GM18498 (cell line): ENCODE measurements around the gene DLL1.

Experiments
- ATAC-seq: cut with Tn5 transposase; IDR thresholded peaks from one replicate; pipeline ENCODE4 v1.9.1; 2021; ENCODE audit warnings: mild to moderate bottlenecking, moderate library complexity; ENCODE audit not compliant: unreplicated experiment

The DLL1 gene

GRCh38 chr6:170253226-170253909 lies 37.5 kb downstream of the DLL1 start:
- ATAC-seq = no peak

DNA sequence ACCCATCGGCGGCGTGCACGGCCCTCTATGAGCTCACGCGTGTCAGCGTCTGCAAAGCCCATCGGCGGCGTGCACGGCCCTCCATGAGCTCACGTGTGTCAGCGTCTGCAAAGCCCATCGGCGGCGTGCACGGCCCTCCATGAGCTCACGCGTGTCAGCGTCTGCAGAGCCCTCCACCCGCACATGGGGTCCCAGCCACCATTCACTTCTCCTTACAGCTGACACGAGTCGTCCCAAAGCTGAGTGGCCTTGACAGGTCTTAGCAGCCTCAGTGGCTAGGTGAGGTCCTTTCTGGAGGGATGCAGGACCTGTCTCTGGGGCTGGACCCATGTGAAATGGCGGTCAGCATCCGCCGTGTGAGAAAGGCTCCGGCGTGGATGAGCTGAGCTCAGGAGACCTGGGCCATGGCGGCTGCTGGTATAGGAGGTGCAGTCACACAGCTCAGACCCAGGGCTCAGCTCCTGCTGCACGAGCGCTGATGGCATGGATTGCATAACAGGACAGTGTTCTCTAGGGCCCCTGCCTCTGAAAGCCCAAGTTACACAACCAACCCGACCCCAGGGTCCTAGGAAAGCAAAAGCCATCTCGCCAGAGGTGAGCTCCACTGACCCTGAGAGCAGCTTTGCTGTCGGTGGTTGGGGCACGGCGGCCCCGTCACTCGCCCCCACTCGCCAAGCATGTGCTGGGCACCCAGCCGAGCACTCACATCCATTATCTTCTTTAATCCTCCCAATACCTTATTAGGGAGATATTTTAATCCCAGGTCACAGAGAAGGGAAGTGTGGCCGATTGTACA lies 38.9 kb downstream of the DLL1 start:
- ATAC-seq = no peak

- ATAC-seq = no peak
Observed at GRCh38 chr6:170250981-170251775, 39.7 kb downstream of the DLL1 start.

GRCh38 chr6:170250455-170250854 lies 40.4 kb downstream of the DLL1 start:
- no peak for ATAC-seq

DNA sequence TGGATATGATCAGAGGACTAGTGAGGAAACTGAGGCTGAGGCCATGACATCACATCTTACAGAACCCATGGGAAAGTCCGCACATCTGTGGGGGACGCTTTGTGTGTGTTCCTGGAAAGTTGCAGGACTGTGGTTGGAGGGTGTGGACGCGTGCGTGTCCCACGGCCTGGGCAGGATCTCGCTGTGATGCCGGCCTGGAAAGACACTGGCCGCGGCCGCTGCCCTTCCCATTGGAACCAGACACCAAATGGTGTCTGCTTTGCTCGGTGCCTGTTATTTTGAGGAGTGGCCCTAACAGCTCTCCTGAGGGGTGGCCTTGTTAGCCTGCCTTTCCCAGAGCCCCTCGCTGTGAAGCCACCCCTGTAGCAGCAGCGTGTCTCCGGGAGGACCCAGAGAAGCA lies 41.1 kb downstream of the DLL1 start:
- no peak for ATAC-seq

DNA sequence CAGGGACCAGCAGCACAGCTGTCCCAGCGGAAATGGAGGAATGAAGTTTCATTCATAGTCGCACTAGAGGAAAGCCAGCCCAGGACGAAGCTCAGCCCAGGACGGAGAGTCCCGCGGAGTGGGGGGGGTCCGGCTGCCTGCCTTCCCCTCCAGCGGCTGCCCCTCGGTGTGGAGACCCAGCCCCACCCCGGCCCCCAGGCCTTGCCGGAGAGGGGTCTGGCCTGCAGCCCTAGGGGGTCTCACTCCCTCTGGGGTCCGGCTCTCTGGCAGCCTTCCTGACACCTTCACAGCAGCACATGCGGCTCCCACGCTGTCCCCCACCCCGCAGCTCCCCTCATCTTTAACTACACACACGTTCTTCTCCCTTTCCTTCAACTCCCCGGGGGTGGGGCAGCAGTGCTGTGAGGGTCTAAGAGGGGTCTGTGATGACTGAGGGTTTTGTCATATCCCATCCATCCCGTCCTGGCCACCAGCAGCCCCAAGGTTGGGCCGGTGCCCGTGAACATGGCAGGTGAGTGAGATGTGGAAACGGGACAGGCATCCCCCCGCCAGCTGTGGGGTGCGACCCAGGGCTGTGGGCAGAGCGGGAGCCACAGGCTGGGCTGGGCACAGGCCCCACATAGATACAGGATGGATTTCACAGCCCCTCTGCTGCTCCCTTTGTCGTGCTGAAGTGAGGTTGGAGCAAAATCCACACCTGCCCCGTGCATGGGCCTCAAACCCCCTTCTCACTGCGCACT lies 41.8 kb downstream of the DLL1 start:
- no peak for ATAC-seq

- no peak for ATAC-seq
Observed at GRCh38 chr6:170248111-170248805, 42.6 kb downstream of the DLL1 start.

GRCh38 chr6:170247178-170247701 lies 43.6 kb downstream of the DLL1 start:
- no peak for ATAC-seq

DNA sequence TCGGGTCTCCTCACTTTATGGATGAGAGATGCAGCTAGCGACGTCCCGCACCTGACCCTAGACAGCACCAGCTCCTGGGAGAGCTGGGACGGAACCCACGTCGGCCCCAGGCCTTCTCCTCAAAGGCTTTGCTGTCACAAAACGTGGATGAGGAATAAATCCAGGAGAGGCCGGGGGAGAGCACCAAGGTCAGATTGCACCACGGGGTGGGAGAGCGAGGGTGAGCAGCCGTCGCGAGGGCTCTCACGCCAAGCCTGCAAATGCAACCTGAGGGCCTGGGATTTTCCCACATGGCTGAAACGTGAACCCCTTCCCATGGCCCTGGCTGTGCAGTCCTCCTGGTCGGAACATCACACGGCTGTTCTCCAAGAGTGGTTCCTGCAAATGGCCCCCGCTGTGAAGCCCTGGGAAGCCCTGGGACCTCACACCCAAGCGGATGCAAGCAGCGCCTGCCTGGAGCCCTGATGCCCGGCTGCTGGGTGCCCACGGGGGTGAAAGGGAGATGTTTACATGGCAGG lies 45.3 kb downstream of the DLL1 start:
- no peak for ATAC-seq

DNA sequence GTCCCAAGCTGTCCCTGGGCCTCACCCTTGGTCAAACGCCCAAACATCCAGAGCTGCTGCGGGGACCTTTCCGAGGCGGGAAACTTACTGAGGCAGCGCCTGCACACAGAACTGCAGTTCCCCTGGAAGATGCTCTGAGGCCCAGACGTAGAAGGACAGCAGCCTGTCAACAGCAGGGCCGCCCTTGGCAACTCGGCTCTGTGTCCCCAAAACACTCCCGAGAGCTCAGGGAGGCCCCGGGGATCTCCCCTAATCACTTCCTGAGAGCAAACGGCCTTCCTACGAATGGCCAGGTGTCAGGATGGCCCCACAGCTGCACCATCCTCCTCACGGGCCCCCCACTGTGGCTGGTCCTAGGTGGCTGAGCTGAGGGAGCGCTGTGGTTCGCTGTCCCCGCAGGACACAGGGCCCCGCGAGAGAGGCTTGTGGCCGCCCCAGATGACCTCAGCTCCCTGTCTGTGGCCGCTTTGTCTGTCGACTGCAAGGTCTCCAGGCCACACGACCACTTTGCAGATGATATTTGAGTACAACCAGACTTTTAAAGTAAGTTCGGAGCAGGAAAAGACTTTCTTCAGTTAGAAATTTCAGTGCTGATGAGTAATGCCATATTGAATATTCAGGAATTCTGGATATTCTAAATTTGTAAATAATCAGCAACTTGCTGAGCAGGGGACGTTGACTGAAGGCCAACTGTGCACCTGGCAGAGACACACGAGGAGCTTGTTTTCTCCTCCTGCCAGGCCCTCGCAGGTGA lies 46.0 kb downstream of the DLL1 start:
- no peak for ATAC-seq

DNA sequence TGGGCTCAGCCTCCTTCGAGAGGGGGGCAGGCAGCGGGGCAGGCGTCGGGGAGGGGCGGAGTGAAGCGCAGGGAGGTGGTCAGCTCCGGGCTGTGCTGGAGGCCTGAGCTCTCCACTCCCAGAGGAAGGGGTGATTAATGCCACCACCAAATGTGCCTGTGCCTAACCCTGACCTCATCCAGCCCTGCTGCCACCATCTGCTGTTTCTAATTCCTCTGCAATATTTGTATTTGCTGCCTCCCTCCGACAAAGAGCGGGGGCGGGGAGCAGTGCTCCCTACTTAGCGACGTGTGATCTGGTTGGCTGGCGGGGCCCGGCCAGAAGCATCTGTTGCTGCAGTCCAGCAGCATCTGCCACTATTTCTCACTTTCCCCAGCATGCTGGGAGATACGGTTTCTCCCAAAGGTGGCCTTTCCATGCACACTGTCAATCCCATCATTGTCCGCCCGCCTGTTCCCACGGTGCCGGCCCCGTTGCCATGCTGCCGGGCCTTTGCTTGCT lies 47.0 kb downstream of the DLL1 start:
- ATAC-seq = no peak

GRCh38 chr6:170243386-170243785 lies 47.5 kb downstream of the DLL1 start:
- no peak for ATAC-seq

DNA sequence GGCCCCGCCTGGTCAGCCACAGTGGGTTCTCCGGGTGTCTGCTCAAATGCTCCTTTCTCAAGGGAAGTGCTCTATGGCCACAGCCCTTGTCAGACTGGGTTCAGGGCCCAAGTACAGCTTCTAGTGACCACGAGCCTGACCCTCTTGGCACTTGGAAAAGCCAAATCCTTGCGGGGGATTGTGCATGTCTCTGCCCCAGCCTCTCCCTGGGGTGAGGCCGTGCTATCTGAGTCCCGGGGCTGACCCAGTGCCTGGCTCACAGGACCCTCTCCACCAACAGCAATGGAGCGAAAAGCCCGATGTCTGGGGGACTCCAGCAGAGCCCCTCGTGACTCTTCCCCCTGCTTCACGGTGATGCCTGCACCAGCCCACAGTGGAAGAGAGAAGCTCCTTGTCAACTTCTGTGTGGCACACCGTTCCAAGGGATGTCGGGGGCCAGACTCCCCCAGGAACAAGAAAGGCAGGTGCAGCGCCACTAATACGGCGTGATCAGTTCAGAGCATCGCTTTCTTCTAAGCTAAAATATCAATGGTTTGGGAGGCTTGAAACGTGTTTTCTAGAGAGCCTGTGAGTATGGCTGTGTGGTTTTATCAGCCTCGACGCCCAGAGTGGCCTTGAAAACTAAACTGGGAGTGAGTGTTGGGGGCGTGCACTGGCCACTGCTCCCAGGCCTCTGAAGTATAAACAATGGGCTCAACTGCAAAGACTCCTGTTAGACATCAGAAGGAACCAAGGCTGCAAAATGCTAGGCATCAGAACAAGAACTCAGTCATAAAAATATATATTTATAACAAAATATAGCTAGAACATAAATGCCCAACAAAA lies 51.9 kb downstream of the DLL1 start:
- no peak for ATAC-seq

- ATAC-seq = no peak
Observed at GRCh38 chr6:170237999-170238740, 52.7 kb downstream of the DLL1 start.

GRCh38 chr6:170236131-170236836 lies 54.6 kb downstream of the DLL1 start:
- no peak for ATAC-seq

DNA sequence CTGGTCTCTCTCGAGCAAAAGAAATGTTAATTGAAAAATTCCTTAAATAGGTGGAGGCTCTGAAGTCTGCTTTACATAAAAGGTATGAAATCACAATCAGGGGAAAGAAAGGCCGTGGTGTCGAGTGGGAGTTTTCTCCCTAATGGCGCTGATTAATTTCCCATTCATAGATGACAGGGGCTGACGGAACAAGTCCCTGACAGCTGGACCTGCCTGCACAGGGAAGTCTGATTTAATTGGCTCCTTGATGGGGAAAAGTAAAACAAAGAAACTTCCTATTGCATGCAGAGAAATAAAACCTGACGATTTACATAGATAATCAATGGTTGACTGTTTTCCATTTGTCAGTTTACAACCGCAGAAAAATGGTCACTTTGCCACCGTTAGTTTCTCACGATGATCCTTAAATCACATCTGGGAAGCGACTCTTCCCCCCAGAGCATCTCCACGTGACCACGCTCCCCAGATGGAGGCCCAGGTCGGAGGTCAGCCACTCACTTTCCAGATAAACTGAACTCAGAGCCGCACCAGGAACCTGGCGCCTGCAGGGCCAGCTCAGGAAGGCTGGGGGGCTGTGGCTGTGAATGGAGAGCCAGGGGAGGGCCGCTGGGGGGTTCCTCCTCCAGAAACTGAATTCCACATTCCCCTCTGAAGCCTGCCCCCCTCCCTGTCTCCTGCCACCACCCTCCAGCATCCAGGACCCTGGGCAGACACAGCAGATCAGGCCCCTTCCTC lies 55.3 kb downstream of the DLL1 start:
- no peak for ATAC-seq
